ENCODE data around the gene PTPN1. TPM values are rescaled to one million over a fixed set of nuclear protein-coding genes. Genes with fewer than 3 reads are reported as not detected.

PTPN1 gene
- total and polyA plus RNA-seq, 2 donors (not counting 1 experiment from before 2014, with no cell fraction given) = 20.0 to 28.7 TPM

GRCh38 chr20:50602432-50603088 is 92.4 kb downstream of the PTPN1 start:
- H3K27ac ChIP-seq (ENCODE audit: insufficient read depth, low read length) = no peak overlapping the region
- no peaks in the 10 kb centered on the region for H4K20me1 ChIP-seq (ENCODE audit: control insufficient read depth, extremely low read depth, insufficient read depth, low read length)
- no peaks in the 10 kb centered on the region for H3K27me3 ChIP-seq (ENCODE audit: control insufficient read depth, insufficient read depth, low read length)
- H3K36me3 ChIP-seq (ENCODE audit: control insufficient read depth, insufficient read depth, low read length) = no peaks in the 10 kb centered on the region
- H3K9ac ChIP-seq (ENCODE audit: insufficient read depth, low read length) = no peak overlapping the region
- no peak overlapping the region for H3K4me2 ChIP-seq (ENCODE audit: extremely low read depth, insufficient read depth, low read length)
- no peaks in the 10 kb centered on the region for H3K4me1 ChIP-seq (ENCODE audit: control insufficient read depth, extremely low read depth, insufficient read depth, low read length)
- H3K79me2 ChIP-seq (ENCODE audit: control insufficient read depth, insufficient read depth, low read length) = no peaks in the 10 kb centered on the region
- no peak for DNase-seq (ENCODE audit: low read depth in 2 of 2)
- H2AFZ ChIP-seq (ENCODE audit: low read length) = no peak overlapping the region
- H3K9me3 ChIP-seq (ENCODE audit: control insufficient read depth, insufficient read depth, low read depth, low read length) = no peaks in the 10 kb centered on the region
- H3K4me3 ChIP-seq (replicated peaks in 1 of 4; ENCODE audit: control extremely low read depth in 1 of 4, insufficient read depth in 1 of 4, low read depth in 3 of 4, low read length in 4 of 4) = no peak overlapping the region
- no peak for TF ChIP-seq CTCF (conservative IDR thresholded peaks at IDR 0.05 in 1 of 2, IDR thresholded peaks at IDR 0.05 in 1 of 2; ENCODE audit: low read depth in 1 of 2, low read length in 2 of 2)

DNA sequence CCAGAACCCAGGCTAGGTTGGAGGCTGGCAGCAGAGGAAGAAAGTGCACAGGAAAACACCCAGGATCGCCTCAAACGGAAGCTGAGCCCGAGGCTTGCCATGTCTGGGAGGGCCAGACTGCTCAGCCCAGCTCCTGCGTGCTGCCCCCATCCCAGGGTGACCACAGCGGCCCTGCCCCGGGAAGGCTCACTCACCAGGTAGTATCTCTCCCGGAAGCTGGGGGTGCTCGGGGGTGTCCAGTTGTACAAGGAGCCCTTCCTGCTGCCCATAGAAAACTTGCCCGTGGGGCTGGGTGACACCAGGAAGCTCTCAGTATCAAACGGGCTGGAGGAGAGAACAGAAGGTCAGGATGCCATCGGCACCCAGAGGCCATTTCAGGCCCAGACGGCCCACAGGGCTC is 94.3 kb downstream of the PTPN1 start:
- H3K36me3 ChIP-seq (ENCODE audit: control insufficient read depth, insufficient read depth, low read length) = no peaks in the 10 kb centered on the region
- no peak overlapping the region for H3K4me3 ChIP-seq (replicated peaks in 1 of 4; ENCODE audit: control extremely low read depth in 1 of 4, insufficient read depth in 1 of 4, low read depth in 3 of 4, low read length in 4 of 4)
- no peak overlapping the region for H3K4me2 ChIP-seq (ENCODE audit: extremely low read depth, insufficient read depth, low read length)
- H4K20me1 ChIP-seq (ENCODE audit: control insufficient read depth, extremely low read depth, insufficient read depth, low read length) = no peaks in the 10 kb centered on the region
- no peaks in the 10 kb centered on the region for H3K4me1 ChIP-seq (ENCODE audit: control insufficient read depth, extremely low read depth, insufficient read depth, low read length)
- TF ChIP-seq CTCF (conservative IDR thresholded peaks at IDR 0.05 in 1 of 2, IDR thresholded peaks at IDR 0.05 in 1 of 2; ENCODE audit: low read depth in 1 of 2, low read length in 2 of 2) (no peak), EZH2 (IDR thresholded peaks at IDR 0.05; ENCODE audit: low read length, missing control alignments) (no peak)
- no peaks in the 10 kb centered on the region for H3K27me3 ChIP-seq (ENCODE audit: control insufficient read depth, insufficient read depth, low read length)
- no peak overlapping the region for H3K27ac ChIP-seq (ENCODE audit: insufficient read depth, low read length)
- no peak overlapping the region for H3K9ac ChIP-seq (ENCODE audit: insufficient read depth, low read length)
- H2AFZ ChIP-seq (ENCODE audit: low read length) = no peak overlapping the region
- H3K9me3 ChIP-seq (ENCODE audit: control insufficient read depth, insufficient read depth, low read depth, low read length) = no peaks in the 10 kb centered on the region
- no peak for DNase-seq (ENCODE audit: low read depth in 2 of 2)
- no peaks in the 10 kb centered on the region for H3K79me2 ChIP-seq (ENCODE audit: control insufficient read depth, insufficient read depth, low read length)

GRCh38 chr20:50605136-50605535 is 95.0 kb downstream of the PTPN1 start:
- H3K9ac ChIP-seq (ENCODE audit: insufficient read depth, low read length) = no peak overlapping the region
- H3K4me2 ChIP-seq (ENCODE audit: extremely low read depth, insufficient read depth, low read length) = no peak overlapping the region
- H3K27me3 ChIP-seq (ENCODE audit: control insufficient read depth, insufficient read depth, low read length) = no peaks in the 10 kb centered on the region
- H3K4me1 ChIP-seq (ENCODE audit: control insufficient read depth, extremely low read depth, insufficient read depth, low read length) = no peaks in the 10 kb centered on the region
- no peak overlapping the region for H2AFZ ChIP-seq (ENCODE audit: low read length)
- no peaks in the 10 kb centered on the region for H3K36me3 ChIP-seq (ENCODE audit: control insufficient read depth, insufficient read depth, low read length)
- no peak overlapping the region for H3K27ac ChIP-seq (ENCODE audit: insufficient read depth, low read length)
- no peak for DNase-seq (ENCODE audit: low read depth in 2 of 2)
- TF ChIP-seq EZH2 (IDR thresholded peaks at IDR 0.05; ENCODE audit: low read length, missing control alignments) (no peak), CTCF (conservative IDR thresholded peaks at IDR 0.05 in 1 of 2, IDR thresholded peaks at IDR 0.05 in 1 of 2; ENCODE audit: low read depth in 1 of 2, low read length in 2 of 2) (no peak)
- H3K9me3 ChIP-seq (ENCODE audit: control insufficient read depth, insufficient read depth, low read depth, low read length) = no peaks in the 10 kb centered on the region
- no peak overlapping the region for H3K4me3 ChIP-seq (replicated peaks in 1 of 4; ENCODE audit: control extremely low read depth in 1 of 4, insufficient read depth in 1 of 4, low read depth in 3 of 4, low read length in 4 of 4)
- no peaks in the 10 kb centered on the region for H4K20me1 ChIP-seq (ENCODE audit: control insufficient read depth, extremely low read depth, insufficient read depth, low read length)
- H3K79me2 ChIP-seq (ENCODE audit: control insufficient read depth, insufficient read depth, low read length) = no peaks in the 10 kb centered on the region
